Fibroblast of the conjunctiva (primary cell): ENCODE measurements around the gene PPEF2.

Source experiments
- DNase-seq: peaks from one replicate; pipeline ENCODE4 v3.0.0-alpha.2; 2010; ENCODE audit warnings: low read depth

The PPEF2 gene

DNA sequence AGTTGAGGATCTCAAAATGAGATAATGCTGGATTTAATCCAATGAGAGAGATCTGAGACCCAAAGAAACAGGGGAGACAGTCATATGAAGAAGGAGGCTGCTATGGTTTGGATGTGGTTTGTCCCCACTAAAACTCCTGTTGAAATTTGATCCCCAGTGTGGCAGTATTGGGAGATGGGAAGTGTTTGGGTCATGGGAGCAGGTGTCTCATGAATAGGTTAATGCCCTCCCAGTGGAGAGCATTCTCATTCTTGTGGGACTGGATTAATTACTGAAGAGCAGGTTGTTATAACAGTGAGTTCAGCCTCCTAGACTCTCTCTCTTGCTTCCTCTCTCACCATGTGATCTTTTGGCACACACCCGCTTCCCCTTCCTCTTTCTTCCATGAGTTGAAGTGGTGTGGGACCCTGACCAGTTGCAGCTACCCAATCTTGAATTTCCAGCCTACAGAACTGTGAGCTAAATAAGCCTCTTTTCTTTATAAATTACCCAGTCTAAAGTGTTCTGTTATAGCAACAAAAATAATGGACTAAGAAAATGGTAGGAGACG is 70.3 kb downstream of the PPEF2 start:
- DNase-seq: no peak

DNA sequence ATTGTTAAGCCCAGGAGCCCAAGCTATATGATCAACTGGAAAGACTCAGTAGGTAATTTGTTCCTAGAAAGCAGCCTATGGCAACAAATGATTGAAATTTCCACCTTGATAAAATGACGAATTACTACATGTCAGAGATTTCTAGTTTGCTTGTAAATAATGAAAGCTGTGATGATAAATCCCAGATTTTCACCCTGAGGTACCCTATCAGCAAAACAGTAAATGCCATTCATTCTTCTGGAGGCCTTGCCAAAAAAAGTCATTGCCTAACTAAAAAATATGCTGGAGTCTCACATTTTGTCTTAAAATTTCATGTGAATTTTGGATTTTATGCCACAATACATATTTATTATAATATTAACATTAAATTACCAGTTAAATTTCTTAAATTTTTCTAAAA is 71.3 kb downstream of the PPEF2 start:
- no peak for DNase-seq

- DNase-seq: no peak
Measured at GRCh38 chr4:75823812-75824211, 78.4 kb downstream of the PPEF2 start.

- no peak for DNase-seq
Measured at GRCh38 chr4:75822416-75822815, 79.8 kb downstream of the PPEF2 start.

- DNase-seq: no peak
Measured at GRCh38 chr4:75821966-75822365, 80.3 kb downstream of the PPEF2 start.

- no peak for DNase-seq
Measured at GRCh38 chr4:75821216-75821615, 81.0 kb downstream of the PPEF2 start.

DNA sequence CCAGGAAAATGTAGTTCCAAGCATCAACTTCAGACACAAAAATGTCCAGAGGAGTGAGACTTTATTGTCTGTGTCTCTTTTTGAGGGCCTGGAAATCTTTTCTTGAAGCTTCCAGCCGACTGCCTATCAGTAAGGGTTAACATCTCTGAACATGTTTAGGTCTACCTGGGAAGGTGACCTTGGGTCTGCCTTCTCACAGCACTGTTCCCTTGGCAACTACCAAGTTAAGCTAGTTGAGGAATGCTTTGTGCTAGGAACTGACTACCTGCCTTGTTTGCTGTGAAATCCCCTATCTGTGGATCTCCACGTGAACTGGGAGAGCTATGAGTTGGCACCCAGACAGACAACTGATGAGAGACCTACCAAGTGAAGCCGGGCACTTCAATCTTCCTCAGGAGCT is 81.6 kb downstream of the PPEF2 start:
- DNase-seq: no peak

GRCh38 chr4:75820197-75820596 is 82.1 kb downstream of the PPEF2 start:
- no peak for DNase-seq

DNA sequence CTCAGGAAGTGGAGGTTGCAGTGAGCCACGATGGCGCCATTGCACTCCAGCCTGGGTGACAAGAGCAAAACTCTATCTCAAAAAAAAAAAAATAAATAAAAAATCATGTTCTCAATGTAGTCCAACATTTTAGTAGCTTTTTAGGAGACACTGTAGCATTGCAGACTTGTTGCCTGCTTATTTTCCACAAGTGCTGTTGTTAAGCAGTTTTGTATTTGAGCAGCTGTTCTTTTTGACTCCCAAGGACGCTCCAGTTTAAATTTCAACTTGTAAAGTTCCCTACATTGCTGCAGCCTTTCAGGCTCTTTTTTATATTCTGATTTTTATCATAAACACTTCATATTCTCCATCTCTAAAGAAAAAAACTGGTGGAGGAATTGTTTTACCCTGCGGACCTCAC is 83.1 kb downstream of the PPEF2 start:
- DNase-seq: no peak

GRCh38 chr4:75817901-75818300 is 84.4 kb downstream of the PPEF2 start:
- no peak for DNase-seq
